GM15510 (cell line): Measurements from ENCODE around the gene USF2.

ENCODE experiments used
- POLR2A ChIP-seq: IDR thresholded peaks from 3 replicates; pipeline ENCODE4 v1.6.1; 2011; ENCODE audit warnings: borderline replicate concordance; ENCODE audit not compliant: insufficient read length; ENCODE audit errors: extremely low read depth

Gene USF2

GRCh38 chr19:35270381-35270811, 1.6 kb downstream of the USF2 start:
- no peak for TF ChIP-seq POLR2A

- TF ChIP-seq POLR2A: no peak
Measured at GRCh38 chr19:35271546-35271945, 2.8 kb downstream of the USF2 start.

- TF ChIP-seq POLR2A: no peak
Measured at GRCh38 chr19:35272122-35272719, 3.5 kb downstream of the USF2 start.

- TF ChIP-seq POLR2A: no peak
Measured at GRCh38 chr19:35272954-35273649, 4.3 kb downstream of the USF2 start.

- no peak for TF ChIP-seq POLR2A
Measured at GRCh38 chr19:35273686-35274259, 5.0 kb downstream of the USF2 start.

GRCh38 chr19:35274323-35274722, 5.6 kb downstream of the USF2 start:
- TF ChIP-seq POLR2A: no peak

GRCh38 chr19:35276706-35277281, 8.0 kb downstream of the USF2 start:
- TF ChIP-seq POLR2A: no peak

- no peak for TF ChIP-seq POLR2A
Measured at GRCh38 chr19:35278578-35279284, 10.0 kb downstream of the USF2 start.

GRCh38 chr19:35279374-35279773, 10.6 kb downstream of the USF2 start:
- no peak for TF ChIP-seq POLR2A

GRCh38 chr19:35279985-35280821, 11.4 kb downstream of the USF2 start:
- TF ChIP-seq POLR2A: peak; percentile 5

- no peak for TF ChIP-seq POLR2A
Measured at GRCh38 chr19:35281303-35281702, 12.5 kb downstream of the USF2 start.

GRCh38 chr19:35284153-35285094, 15.7 kb downstream of the USF2 start:
- no peak for TF ChIP-seq POLR2A

GRCh38 chr19:35285095-35285449, 16.3 kb downstream of the USF2 start:
- TF ChIP-seq POLR2A: no peak
